Effector CD4-positive, alpha-beta T cell (primary cell): ENCODE measurements around the gene MAPT.
"Not testable (repeated sequence)": the region's sequence is repeated elsewhere in the genome, so short reads cannot be mapped to it uniquely, and the experiment has no call there.

Experiments
- DNase-seq: peaks from one replicate; pipeline ENCODE4 v3.0.0-alpha.2; 2020

MAPT gene

GRCh38 chr17:45902892-45903346, 8.6 kb downstream of the MAPT start:
- DNase-seq: no peak

GRCh38 chr17:45904866-45905265, 10.5 kb downstream of the MAPT start:
- DNase-seq: no peak

- DNase-seq: no peak
These were observed 11.5 kb downstream of the MAPT start for GRCh38 chr17:45905814-45906213.

GRCh38 chr17:45906237-45906636, 11.9 kb downstream of the MAPT start:
- no peak for DNase-seq

- no peak for DNase-seq
These were observed 12.7 kb downstream of the MAPT start for GRCh38 chr17:45906927-45907622.

- no peak for DNase-seq
These were observed 13.5 kb downstream of the MAPT start for GRCh38 chr17:45907750-45908395.

GRCh38 chr17:45908460-45908859, 14.1 kb downstream of the MAPT start:
- no peak for DNase-seq

GRCh38 chr17:45908935-45909334, 14.6 kb downstream of the MAPT start:
- no peak for DNase-seq

- no peak for DNase-seq
These were observed 16.3 kb downstream of the MAPT start for GRCh38 chr17:45910667-45911066.

- DNase-seq: no peak
These were observed 18.0 kb downstream of the MAPT start for GRCh38 chr17:45912319-45912718.

GRCh38 chr17:45913030-45913429, 18.7 kb downstream of the MAPT start:
- not testable (repeated sequence) for DNase-seq

GRCh38 chr17:45914047-45914717, 19.8 kb downstream of the MAPT start:
- no peak for DNase-seq

GRCh38 chr17:45915263-45915662, 20.9 kb downstream of the MAPT start:
- no peak for DNase-seq

- no peak for DNase-seq
These were observed 22.7 kb downstream of the MAPT start for GRCh38 chr17:45917081-45917480.

- no peak for DNase-seq
These were observed 23.9 kb downstream of the MAPT start for GRCh38 chr17:45918241-45918745.

- DNase-seq: no peak
These were observed 24.8 kb downstream of the MAPT start for GRCh38 chr17:45919136-45919535.

GRCh38 chr17:45920083-45920482, 25.7 kb downstream of the MAPT start:
- no peak for DNase-seq

- no peak for DNase-seq
These were observed 29.3 kb downstream of the MAPT start for GRCh38 chr17:45923511-45924268.

- no peak for DNase-seq
These were observed 30.0 kb downstream of the MAPT start for GRCh38 chr17:45924332-45924820.

- no peak for DNase-seq
These were observed 31.0 kb downstream of the MAPT start for GRCh38 chr17:45925311-45925710.

- no peak for DNase-seq
These were observed 32.9 kb downstream of the MAPT start for GRCh38 chr17:45927247-45927646.

- DNase-seq: no peak
These were observed 35.0 kb downstream of the MAPT start for GRCh38 chr17:45929344-45929743.

- DNase-seq: no peak
These were observed 36.1 kb downstream of the MAPT start for GRCh38 chr17:45930420-45930951.
